CD4-positive, alpha-beta T cell treated with Interferon gamma for 1 hour (primary cell): ENCODE measurements around the gene SGSM1.

Experiments
- DNase-seq: peaks from one replicate; pipeline ENCODE4 v3.0.0-alpha.2; 2020

SGSM1 gene

DNA sequence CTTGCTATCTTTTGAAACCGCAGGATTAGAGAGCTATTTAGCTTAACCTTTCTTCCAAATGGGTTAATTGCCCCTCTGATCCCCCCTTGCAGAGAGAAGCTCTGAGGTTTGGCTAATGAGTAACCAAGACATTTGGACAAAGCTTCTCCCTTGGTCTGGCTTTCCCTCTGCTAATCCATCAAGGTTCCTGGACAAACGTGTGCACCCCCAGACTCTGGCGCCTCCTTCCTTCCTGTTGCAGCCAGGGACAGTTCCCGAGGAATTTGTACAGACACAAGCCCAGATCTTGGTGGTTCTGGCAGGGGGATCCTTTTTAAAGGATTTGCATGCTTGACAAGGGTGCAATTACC is 148.1 kb downstream of the SGSM1 start:
- DNase-seq: no peak

DNA sequence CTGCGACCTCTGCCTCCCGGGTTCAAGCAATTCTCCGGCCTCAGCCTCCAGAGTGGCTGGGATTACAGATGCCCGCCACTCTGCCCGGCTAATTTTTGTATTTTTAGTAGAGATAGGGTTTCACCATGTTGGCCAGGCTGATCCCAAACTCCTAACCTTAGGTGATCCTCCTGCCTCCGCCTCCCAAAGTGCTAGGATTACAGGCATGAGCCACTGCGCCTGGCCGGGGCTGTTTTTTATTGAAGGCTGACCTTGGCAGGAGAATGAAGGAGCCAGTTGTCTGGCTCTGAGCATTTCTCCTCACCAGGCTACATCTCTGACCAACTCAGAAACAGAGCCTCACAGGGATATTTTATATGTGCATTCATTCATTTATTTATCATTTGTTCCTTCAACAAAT is 148.8 kb downstream of the SGSM1 start:
- DNase-seq: no peak

DNA sequence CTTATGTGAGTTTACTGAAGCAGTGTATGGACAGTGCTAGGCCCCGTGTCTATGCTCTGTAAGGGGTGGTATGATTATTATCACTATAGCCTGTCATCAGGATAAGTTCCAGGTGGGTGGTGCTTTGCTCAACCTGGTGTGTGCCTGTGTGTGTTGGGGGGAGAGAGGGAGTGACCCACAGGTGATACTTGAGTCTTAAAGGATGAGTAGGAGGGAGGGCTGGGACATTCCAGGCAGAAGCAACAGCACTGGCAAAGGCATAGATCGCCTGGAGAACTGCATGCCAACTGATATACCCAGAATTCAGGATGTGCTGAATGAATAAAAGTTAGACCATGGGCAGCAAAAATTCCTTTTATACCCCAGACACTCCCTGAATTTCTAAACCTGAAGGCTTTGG is 151.0 kb downstream of the SGSM1 start:
- DNase-seq: no peak

DNA sequence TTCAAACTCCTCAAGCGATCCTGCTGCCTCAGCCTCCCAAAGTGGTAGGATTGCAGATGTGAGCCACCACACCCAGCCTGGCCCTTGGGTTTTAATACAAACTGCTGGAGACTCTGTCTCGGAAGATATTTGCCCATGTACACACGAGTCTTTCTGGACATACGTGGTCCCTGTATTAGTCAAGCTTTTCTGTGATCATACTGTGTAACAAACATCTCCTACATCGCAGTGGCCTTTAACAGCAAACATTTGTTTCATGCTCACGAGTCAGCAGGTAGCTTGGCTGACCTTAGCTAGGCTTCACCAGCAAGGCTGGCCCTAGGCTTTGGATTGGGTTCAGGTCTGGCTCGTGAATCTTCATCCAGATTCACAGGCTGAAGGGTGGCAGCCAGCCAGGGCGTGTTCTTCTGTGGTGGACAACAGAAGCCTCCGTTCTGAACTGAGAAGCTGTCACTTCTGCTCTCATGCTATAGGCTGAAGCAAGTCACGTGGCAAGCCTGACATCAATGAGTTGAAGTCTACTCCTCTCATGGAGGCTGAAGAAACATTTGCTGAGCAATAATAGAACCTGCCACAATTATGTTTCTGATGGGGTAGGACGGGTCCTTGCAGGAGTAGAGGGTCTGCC is 155.3 kb downstream of the SGSM1 start:
- DNase-seq: no peak

DNA sequence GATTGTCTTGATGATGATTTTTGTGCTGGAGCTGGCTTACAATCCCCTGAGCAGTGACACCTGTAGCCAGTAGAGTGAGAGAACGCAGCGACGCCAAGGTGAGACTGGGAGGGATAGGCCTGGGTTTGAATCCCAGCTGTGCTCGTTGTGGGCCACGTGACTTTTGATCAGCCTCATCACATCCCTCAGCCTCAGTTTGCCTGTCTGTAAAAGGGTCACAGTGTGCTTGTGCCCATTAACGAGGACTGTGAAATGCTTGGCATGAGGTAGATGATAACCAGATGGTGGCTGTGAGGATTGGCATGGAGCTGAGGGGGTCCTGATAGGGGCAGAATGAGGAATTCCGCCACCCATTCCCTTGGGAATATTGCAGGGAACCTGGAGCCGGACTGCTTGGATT is 156.1 kb downstream of the SGSM1 start:
- DNase-seq: no peak

DNA sequence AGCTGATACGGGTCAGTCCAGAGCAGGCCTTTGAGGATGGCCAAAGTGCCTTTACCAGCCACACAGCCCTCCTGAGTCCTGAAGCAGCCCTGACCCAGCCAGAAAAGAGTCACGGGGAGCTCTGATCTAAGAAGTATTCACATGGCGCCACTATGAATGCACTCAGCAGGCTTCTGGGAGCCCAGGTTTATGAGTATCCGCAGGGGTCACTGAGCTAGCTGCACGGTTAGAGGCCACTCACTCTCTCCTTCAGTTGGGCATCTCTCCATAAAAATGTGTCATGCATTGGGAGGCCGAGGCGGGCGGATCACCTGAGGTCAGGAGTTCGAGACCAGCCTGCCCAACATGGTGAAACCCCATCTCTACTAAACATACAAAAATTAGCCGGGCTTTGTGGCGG is 156.8 kb downstream of the SGSM1 start:
- DNase-seq: no peak

DNA sequence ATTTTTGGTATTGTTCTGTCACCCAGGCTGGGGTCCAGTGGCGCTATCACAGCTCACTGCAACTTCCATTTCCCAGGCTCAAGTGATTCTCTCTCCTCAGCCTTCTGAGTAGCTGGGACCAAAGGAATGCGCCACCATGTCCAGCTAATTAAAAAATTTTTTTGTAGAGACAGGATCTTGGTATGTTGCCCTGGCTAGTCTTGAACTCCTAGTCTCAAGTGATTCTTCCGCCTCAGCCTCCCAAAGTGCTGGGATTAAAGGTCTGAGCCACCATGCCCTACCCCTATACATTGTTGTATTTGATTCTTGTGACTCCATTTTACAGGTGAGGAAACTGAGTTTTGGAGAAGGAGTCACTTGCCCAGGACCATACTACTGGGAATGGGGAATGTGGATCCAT is 158.4 kb downstream of the SGSM1 start:
- DNase-seq: no peak

DNA sequence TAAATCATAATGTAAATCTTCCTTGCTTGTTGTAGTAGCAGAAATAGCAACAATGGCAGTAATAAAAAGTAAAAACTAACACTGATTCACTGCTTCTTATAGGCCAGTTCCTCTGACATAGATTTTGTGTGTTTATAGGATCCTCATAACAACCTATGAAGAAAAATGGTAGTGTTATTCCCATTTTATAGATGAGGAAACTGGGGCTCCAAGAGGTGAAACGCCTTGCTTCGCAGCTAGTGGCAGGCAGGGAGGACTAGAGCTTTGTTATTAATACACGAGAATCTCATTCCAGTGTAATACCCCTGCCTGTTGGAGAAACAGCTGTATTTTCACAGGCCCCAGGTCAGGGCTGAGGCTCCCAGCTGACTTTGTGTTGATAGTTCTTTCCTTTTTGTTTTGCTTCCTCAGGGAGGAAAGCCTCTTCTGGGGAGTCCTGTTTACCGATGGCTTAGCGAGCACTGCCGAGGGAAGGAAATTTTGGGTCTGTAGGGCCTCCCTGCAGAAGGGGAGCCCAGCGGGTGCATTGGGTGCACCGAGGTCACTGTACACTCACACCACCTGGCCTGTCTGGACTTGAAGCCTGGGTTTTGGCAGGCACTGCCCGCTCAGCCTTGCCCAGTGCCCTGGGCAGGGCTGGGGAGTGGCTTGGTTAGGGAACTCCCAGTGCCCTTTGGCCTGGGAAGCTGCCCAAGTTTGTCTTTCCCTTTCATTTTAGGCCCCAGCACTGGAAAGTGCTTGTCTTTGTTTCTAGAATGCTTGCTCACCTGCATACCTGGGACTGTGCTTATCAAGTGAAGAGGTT is 160.0 kb downstream of the SGSM1 start:
- DNase-seq: no peak

DNA sequence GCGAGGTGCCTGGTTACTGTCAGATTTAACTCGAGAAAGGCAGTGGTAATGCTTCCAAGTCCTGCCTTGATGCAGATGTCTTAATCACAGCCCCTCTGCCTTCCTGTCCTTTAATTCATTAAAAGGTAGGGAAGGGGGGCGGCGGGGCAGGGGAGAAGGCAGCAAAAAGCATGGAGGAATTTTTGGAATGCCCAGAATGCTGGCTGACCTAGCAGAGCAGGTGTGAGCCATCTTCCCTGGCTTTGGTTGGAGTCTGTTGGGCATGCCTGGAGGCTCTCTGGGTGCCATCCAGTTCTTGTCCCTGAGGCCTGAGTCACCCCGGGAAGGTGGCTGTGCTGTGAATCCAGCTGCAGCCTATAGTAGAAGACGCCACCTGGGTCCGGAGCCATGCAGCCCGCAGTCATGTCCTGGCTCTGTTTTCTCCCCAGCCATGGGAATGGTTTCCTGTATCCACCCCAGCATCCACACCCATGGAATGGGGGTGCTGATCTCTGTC is 162.1 kb downstream of the SGSM1 start:
- no peak for DNase-seq

DNA sequence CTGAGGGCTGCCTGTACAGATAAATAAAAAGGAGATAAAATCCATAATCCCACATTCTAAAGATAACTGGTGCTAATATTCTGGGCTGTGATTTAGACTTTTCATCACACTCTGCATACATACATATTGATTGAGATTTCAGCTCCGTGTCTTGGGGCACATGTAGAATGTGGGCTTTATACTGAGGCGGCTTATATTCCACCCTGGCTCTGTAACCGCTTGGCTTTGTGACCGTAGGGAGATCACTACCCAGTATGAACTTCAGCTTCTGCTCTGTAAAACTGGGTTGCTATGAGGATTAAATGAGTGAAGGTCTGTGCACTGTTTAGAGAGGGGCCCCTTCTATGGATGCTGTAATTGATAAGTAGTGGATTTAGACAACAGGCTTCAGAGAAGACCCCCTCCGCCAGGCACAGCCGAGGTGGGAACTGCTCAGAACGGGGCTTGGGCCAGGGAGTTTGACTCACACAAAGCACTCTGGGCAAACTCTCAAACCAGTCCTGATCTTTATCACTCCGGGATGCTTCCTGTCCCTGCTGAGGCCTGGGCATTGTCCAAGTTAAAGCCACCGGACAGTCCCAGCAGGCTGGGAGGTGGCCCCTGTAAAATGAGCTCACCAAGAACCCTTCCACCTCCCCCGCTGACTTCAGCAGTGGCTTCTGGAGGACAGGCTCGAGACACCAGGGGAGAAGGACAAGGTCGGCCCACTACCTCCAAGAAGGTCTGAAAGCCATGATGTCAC is 163.7 kb downstream of the SGSM1 start:
- no peak for DNase-seq

DNA sequence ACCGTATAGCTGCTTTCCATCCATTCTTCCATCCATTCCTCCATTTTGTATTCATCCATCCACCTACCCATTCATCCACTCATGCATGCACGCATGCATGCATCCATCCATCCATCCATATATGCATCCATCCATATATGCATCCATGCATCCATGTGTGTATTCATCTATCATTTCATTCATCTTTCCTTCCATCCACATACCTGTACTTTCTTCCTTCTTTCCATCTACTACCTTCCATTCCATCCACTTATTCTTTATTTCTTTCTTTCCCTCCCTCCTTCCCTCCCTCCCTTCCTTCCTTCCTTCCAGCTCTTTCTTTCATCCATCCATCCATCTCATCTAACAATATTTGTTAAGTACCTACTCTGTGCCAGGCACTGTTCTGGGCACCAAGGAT is 166.4 kb downstream of the SGSM1 start:
- DNase-seq: no peak

DNA sequence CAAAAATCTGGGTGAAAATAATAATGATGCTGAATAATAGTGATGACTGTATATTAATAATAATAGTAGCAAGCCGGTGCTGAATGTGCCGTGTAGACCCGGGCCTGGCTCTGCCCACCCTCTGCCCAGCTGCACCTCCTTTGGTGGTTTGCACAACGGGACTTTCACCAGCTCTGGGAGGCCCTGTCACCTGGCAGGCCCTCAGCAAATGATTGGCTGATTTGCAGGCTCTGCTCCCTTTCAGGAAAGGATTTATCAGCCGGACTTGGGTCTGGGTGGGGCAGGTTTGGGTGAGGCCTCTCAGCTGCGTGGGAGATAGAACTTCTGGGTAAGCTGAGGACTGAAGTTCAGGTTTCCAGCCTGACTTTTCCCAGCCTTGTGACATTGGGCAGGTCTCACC is 167.9 kb downstream of the SGSM1 start:
- DNase-seq: no peak

DNA sequence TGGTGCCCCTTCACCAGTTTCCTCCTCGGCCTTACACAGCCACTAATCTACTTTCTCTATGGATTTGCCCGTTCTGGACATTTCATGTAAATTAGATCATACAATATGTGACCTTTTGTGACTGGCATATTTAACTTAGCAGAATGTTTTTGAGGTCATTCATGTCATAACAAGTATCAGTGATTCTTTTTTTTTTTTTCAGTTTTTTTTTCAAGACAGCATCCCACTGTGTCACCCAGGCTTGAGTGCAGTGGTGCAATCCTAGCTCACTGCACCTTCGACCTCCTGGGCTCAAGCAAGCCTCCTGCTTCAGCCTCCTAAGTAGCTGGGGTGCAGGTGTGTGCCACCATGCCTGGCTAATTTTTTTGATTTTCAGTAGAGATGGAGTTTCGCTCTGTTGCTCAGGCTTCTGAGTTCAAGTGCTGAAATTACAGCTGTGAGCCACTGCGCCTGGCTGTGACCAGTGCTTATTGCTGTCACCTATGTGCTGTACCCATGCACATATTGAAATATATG is 169.2 kb downstream of the SGSM1 start:
- DNase-seq: no peak

DNA sequence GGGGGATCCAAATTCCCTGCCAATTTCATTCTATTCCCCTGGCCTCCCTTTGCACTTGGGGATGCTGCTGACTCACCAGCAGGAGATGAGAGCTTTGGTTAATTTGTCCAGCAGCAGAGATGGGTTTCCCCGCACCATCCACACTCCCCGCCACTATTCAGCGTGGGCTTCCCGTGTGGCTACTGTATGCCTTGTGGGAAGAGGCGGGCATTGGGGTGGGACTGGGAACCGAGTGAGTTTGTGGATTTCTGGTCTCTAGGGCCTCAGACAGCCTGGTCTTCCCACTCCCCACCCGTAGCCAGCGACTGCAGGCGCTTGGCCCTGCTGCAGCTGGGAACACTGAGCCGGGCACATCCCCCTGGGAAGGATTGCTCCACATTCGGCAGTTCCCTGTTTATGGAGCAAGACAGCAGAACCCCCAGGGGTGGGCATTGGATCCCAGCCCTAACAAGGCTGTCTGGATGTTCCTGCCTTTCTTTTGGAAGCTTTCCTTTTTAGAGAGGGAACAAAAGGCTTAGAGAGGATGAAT is 169.9 kb downstream of the SGSM1 start:
- no peak for DNase-seq

DNA sequence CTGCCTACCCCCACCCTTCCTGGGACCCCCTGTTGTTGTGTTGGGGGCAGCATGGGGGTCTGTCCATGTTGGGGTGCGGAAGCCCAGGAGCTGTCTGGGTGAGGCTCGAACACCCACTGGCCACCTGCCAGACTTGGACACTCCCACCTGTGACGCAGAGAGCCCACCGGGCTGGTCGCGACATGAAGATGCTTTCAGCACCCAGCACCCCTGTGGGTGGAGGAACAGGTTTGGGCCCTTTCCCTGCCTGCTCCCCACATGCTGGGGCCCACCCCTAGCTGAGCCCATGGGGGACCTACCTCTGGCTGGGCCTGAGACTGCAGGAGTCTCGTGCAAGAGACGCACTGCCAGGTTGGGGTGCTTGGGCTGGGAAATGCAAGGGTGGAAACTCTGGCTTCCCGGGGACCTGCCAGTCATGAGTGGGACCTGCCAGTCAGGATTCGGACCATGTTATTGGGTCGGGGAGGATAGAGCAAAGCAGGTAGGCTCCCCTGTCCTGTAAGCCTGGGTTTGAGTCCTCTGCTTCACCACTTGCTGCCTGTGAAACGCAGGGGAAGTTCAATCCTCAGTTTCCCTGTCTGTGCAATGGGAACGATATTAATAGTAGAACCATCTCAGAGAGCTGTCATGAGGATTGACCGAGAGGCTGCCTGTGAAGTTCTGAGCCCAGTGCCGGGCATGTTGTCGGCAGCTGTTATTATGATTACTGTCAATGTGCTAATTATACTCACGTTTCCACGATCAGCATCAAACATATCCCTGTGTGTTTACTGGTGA is 170.6 kb downstream of the SGSM1 start:
- no peak for DNase-seq
